Activated B cell treated with CpG ODN at 0.5 μM for 24 hours (primary cell): ENCODE data around the gene PANK2. TPM values are rescaled to one million over a fixed set of nuclear protein-coding genes. Genes with fewer than 3 reads are reported as not detected.

Experiments used
- ATAC-seq: fragments of 200-7000 bp; cut with Tn5 transposase; one replicate; pipeline ENCODE4 v1.10.0; 2021; ENCODE audit warnings: low read depth, mild to moderate bottlenecking, moderate library complexity
- CTCF ChIA-PET: fragments of 350-600 bp; sonication (Branson Sonifier 250); formaldehyde crosslinking; loops from one replicate; lab custom pipeline; 2021; ENCODE audit warnings: antibody characterized with exemption; lab: Charles Lee
- POLR2A ChIA-PET: fragments of 350-600 bp; sonication (Branson Sonifier 250); formaldehyde crosslinking; loops from one replicate; lab custom pipeline; 2021; ENCODE audit warnings: antibody characterized with exemption; lab: Charles Lee
- DNase-seq: peaks from one replicate; pipeline ENCODE4 v3.0.0; 2022
- H3K27ac Mint-ChIP-seq: one replicate; pipeline ENCODE4 v1.8.0; 2020; ENCODE audit warnings: mixed read lengths
- H3K27me3 Mint-ChIP-seq: one replicate; pipeline ENCODE4 v1.8.0; 2021; ENCODE audit warnings: mixed read lengths
- H3K36me3 Mint-ChIP-seq: one replicate; pipeline ENCODE4 v1.8.0; 2021; ENCODE audit warnings: low read depth, mixed read lengths
- H3K4me1 Mint-ChIP-seq: one replicate; pipeline ENCODE4 v1.8.0; 2021; ENCODE audit warnings: mixed read lengths
- H3K4me3 Mint-ChIP-seq: one replicate; pipeline ENCODE4 v1.8.0; 2020; ENCODE audit warnings: mild to moderate bottlenecking, mixed read lengths
- H3K9me3 Mint-ChIP-seq: one replicate; pipeline ENCODE4 v1.8.0; 2020; ENCODE audit warnings: mixed read lengths
- intact Hi-C: fragments of 100-400 bp; cut with micrococcal nuclease; formaldehyde crosslinking; loops from one replicate; pipeline ENCODE4 v1.15.1; 2024
- total RNA-seq: library from RNA; stranded (reverse); gene quantifications from 2 replicates; pipeline ENCODE4 v1.2.3, GENCODE V29; 2022
- TF ChIP-seq, protein P1 (sequence below): fragments of 200-600 bp; IDR thresholded peaks from one replicate; pipeline ENCODE4 v1.8.0; 2022; ENCODE audit warnings: antibody characterized with exemption, mild to moderate bottlenecking

The PANK2 gene
- total RNA-seq, 1 donor from 2014 or later: 55.0 TPM

GRCh38 chr20:3910853-3911252 lies 21.7 kb downstream of the PANK2 start:
- Mint-ChIP-seq H3K4me1 (peaks cover 35% of the 10 kb centered on the region), H3K4me3 (no peak overlapping the region), H3K9me3 (no peaks in the 10 kb centered on the region), H3K36me3 (peaks cover 73% of the 10 kb centered on the region), H3K27ac (no peak overlapping the region), H3K27me3 (no peaks in the 10 kb centered on the region)
- DNase-seq (no peak), ATAC-seq (no peak)
- intact Hi-C loops: no loop called here
- ChIA-PET POLR2A (interaction anchor here (0.6 kb wide), 1 partner anchor 61 kb away, joined by 3 read pairs; no protein-coding TSS in a partner anchor), CTCF (no interaction called here)
- TF ChIP-seq, protein P1, sequence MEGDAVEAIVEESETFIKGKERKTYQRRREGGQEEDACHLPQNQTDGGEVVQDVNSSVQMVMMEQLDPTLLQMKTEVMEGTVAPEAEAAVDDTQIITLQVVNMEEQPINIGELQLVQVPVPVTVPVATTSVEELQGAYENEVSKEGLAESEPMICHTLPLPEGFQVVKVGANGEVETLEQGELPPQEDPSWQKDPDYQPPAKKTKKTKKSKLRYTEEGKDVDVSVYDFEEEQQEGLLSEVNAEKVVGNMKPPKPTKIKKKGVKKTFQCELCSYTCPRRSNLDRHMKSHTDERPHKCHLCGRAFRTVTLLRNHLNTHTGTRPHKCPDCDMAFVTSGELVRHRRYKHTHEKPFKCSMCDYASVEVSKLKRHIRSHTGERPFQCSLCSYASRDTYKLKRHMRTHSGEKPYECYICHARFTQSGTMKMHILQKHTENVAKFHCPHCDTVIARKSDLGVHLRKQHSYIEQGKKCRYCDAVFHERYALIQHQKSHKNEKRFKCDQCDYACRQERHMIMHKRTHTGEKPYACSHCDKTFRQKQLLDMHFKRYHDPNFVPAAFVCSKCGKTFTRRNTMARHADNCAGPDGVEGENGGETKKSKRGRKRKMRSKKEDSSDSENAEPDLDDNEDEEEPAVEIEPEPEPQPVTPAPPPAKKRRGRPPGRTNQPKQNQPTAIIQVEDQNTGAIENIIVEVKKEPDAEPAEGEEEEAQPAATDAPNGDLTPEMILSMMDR: no peak

- Mint-ChIP-seq H3K4me1 (peaks cover 30% of the 10 kb centered on the region), H3K27ac (no peak overlapping the region), H3K27me3 (no peaks in the 10 kb centered on the region), H3K4me3 (no peak overlapping the region), H3K36me3 (peaks cover 84% of the 10 kb centered on the region), H3K9me3 (no peaks in the 10 kb centered on the region)
- TF ChIP-seq, protein P1: no peak
- intact Hi-C loops: no loop called here
- DNase-seq (no peak), ATAC-seq (no peak)
- POLR2A ChIA-PET: no interaction called here
- CTCF ChIA-PET: no interaction called here
Measured at GRCh38 chr20:3911956-3912355, 22.8 kb downstream of the PANK2 start.

DNA sequence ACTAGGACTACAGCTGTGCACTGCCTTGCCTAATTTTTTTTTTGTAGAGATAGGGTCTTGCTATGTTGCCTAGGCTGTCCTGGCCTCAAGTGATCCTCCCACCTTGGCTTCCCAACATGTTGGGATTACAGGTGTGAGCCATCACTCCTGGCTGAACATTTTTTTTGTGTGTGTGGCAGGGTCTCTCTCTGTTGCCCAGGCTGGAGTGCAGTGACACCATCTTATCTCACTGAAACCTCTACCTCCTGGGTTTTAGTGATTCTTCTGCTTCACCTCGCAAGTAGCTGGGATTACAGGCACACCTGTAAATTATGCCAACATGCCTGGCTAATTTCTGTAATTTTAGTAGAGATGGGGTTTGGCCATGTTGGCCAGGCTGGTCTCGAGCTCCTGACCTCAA lies 25.3 kb downstream of the PANK2 start:
- Mint-ChIP-seq H3K27me3 (no peaks in the 10 kb centered on the region), H3K4me1 (peaks cover 10% of the 10 kb centered on the region), H3K4me3 (no peak overlapping the region), H3K36me3 (peaks cover 85% of the 10 kb centered on the region), H3K9me3 (no peaks in the 10 kb centered on the region), H3K27ac (no peak overlapping the region)
- no peak for ATAC-seq
- no peak for DNase-seq
- TF ChIP-seq, protein P1: no peak
- POLR2A ChIA-PET: no interaction called here
- CTCF ChIA-PET: no interaction called here
- intact Hi-C loops: no loop called here

DNA sequence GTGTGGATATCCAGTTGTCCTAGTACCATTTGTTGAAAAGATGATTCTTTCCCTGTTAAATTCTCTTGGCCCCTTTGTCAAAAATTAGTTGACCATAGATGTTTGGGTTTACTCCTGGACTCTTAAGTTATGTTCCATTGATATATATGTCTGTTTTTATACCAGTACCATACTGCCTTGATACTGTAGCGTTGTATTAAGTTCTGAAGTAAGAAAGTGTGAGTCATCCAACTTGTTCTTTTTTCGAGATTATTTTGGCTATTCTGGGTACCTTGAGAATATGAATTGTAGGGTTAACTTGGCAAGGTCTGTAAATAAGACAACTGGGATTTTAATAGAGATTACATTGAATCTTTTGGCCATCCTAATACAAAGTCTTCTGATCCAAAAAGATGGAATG lies 26.5 kb downstream of the PANK2 start:
- H3K36me3 Mint-ChIP-seq: peaks cover 84% of the 10 kb centered on the region
- H3K27ac Mint-ChIP-seq: no peak overlapping the region

GRCh38 chr20:3916364-3916763 lies 27.2 kb downstream of the PANK2 start:
- ATAC-seq: no peak
- ChIA-PET POLR2A (no interaction called here), CTCF (interaction anchor here (1.6 kb wide), 1 partner anchor 168 kb away, joined by 4 read pairs; no protein-coding TSS in a partner anchor)
- H3K27me3 Mint-ChIP-seq: no peaks in the 10 kb centered on the region
- peaks cover 84% of the 10 kb centered on the region for H3K36me3 Mint-ChIP-seq
- TF ChIP-seq, protein P1: no peak
- no peaks in the 10 kb centered on the region for H3K9me3 Mint-ChIP-seq
- intact Hi-C loops: no loop called here
- H3K27ac Mint-ChIP-seq: no peak overlapping the region
- H3K4me1 Mint-ChIP-seq: peaks cover 10% of the 10 kb centered on the region
- H3K4me3 Mint-ChIP-seq: no peak overlapping the region
- DNase-seq: no peak

More for the DNA sequence above, 26.5 kb downstream of the PANK2 start:
- intact Hi-C loops: no loop called here
- ATAC-seq: no peak
- Mint-ChIP-seq H3K4me1 (peaks cover 10% of the 10 kb centered on the region), H3K4me3 (no peak overlapping the region), H3K27me3 (no peaks in the 10 kb centered on the region), H3K9me3 (no peaks in the 10 kb centered on the region)
- DNase-seq: no peak
- TF ChIP-seq, protein P1: no peak
- CTCF ChIA-PET: no interaction called here
- POLR2A ChIA-PET: no interaction called here
